SH-SY5Y (cell line): ENCODE measurements around the gene GBA3.

Source experiments
- GATA2 ChIP-seq: IDR thresholded peaks from 2 replicates; pipeline ENCODE4 v1.6.1; 2011; ENCODE audit warnings: mild to moderate bottlenecking, low read depth, low read length
- GATA3 ChIP-seq: IDR thresholded peaks from 2 replicates; pipeline ENCODE4 v1.6.1; 2011; ENCODE audit warnings: low read depth, mild to moderate bottlenecking, low read length, moderate library complexity

GBA3 gene

DNA sequence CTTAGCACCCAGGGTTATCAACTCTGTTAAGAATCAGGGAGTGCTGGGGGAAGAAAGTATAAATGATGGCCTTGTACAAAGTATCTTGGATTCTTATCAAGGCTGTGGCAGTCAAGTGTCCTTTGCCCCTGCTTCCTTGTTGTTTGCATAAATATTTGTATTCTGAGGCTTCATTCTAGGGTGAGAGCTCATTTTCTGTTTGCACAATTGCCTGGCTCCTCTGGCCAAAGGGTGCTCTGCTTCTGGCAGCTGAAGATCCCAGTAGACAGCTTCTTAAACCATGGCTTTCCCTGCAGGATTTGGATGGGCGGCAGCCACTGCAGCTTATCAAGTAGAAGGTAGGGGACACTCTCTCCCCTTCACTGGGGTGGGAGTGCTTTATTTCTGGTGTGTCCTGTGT is at the start of gene GBA3:
TSS of gene GBA3 (plus strand) at position 202 of the 400 bp plus-strand sequence.
- TF ChIP-seq GATA2 (no peak), GATA3 (no peak)

DNA sequence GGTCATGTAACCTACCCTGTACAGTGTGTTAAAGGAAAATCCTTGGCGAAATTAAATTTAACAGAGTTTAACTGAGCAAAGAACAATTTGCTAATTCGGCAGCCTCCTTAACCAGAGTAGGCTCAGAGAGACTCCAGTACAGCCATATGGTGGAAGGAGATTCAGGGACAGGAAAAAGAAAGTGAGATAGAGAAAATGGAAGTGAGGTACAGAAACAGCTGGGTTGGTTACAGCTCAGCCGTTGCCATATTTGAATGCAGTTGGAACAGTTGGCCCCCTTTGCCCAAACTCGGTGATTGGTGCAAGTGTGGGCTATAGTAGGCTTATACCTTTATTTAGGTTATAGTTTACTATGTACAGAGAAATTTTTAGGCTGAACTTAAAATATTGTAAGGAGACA is 48.8 kb upstream of the GBA3 start:
- no peak for TF ChIP-seq GATA2
- no peak for TF ChIP-seq GATA3

DNA sequence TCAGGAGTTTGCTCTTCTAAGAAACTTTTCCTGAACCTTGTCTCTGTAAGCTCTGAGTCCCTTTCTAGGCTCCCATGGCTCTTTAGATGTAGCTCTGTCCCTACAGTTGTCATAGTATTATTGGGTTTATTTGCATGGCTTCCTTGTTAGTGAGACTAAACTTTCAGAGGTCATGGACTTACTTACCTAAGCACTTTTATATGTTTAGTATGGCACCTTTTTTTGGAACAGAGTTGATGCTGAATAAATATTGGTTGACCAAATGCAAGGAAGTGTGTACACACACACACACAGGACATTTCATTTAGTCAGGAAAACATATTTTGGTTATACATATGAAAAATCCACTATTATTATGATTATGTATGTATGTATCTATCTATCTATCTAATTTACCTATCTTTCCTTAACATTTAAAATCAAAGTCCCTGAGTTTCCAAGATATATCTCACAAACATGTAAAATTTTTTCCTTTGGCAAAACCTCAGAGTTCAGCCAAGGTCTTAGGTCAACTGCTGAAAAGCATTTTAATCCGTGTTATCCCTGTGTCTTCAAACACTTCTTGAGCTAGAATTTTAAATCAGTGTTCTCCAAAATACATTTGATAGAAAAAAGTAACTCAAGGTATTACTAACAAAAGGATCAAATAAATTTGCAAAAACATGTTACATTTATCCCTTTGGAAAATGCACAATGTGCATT is 47.1 kb upstream of the GBA3 start:
- TF ChIP-seq GATA3 (no peak), GATA2 (no peak)

DNA sequence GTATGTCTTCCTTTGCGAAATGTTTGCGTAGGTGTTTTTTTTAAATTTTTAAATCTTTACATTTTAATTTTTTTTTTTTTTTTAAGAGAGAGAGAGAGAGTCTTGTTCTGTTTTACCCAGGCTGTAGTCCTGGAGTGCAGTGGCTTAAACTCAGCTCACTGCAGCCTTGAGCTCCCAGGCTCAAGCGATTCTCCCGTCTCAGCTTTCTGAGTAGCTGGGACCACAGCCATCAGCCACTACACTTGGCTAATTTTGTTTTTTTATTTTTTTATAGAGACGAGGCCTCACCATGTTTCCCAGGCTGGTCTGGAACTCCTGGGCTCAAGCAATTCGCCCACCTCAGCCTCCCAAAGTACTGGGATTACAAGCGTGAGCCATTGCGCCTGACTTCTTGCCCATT is 43.7 kb upstream of the GBA3 start:
- TF ChIP-seq GATA2: no peak
- no peak for TF ChIP-seq GATA3

DNA sequence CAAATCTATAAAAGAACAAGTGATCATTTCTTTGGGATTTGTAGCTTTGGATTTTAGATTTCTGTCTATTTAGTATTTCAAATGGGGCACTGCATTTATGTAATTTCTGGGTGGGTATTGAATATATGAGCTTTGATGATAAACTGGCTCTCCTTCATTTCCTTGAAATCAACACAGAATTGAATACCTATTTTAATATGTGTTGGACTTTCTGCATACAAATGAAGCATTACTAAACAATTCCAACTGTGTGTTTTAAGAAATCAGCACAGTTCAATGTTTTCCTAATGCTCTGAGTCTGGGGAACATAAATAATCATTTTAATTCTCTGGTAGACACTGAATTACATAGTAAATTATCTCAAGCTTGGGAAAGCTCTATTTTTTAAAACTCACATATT is 42.0 kb upstream of the GBA3 start:
- no peak for TF ChIP-seq GATA3
- no peak for TF ChIP-seq GATA2

DNA sequence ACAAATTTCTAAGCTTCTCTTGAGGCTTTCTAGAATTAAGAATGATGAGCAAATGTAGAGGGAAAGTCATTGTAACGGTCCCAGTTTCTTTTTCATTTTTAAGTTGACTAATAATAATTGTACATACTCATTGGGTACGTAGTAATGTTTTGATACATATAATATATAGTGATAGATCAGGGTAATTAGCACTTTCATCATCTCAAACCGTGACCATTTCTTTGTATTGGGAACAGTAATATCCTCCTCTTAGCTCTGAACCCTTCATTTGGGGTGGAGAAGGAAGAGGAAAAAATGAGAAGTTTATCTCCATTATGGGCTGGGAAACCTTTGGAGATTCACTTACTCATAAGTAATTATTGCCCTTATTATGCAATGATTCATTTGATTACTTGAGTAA is 39.0 kb upstream of the GBA3 start:
- TF ChIP-seq GATA2 (no peak), GATA3 (no peak)

DNA sequence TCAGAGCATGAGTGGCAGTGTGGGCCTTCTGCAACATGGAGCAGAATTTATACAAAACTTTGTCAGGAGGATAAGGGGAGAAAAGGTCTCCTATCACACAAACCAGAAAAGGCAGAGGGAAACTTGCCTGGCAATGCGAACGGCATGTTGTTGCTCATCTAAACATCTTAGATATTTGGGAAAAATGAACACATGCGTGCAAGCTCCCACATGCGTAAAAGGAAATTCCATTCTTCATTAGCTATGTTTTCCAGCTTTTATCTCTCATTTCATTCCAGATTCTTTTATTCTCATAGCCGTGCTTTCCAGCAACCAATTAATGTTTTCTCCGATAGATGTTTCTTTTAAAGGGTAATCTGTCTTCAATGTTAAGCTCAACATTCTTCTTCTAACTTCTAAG is 31.3 kb upstream of the GBA3 start:
- TF ChIP-seq GATA3: no peak
- no peak for TF ChIP-seq GATA2

DNA sequence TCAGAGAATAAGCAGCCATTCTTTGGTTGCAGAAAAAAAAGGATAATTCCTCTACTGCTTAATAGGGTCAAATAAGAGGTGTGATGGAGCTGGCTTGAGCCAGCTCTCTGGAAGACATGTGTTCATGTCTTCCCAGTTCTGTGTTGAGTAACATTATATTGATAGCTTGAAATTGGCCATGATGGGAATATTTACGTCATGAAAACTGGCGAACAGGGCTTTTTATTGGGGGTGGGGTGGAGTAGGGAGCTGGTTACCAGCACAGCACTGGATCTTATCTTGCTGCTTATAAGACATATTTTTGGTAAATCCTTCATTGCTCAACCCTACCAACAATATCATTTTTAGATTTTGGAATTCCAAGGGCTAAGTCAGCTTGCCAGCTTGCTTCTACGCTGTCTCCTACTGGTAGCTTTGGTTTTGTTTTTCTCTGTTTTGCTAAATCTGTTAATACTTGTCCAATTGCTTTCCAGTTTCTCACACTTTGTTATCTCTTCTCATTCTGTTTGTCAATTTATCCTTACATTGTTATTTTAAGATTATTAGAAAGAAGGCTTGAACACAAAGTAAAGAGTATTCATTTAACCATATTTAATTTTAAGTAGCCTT is 25.3 kb upstream of the GBA3 start:
- TF ChIP-seq GATA2: no peak
- no peak for TF ChIP-seq GATA3

DNA sequence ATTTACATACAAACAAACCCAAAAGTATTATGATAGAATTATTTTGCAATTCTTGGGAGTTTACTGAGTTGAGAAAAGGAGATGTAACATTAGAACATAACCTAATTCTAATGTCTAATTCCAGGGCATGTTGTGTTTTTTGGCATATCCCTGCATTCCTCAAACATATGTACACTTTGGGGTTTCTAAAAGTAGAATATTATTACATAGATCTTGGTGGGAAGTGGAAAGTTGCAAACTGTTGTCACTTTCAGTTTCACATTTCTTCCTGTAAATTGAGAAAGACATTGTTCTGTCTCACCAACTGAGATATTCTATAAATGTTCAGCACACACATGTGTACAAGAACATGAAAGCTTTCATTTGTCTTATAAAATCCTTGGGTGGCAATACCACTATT is 24.4 kb upstream of the GBA3 start:
- TF ChIP-seq GATA3 (no peak), GATA2 (no peak)

DNA sequence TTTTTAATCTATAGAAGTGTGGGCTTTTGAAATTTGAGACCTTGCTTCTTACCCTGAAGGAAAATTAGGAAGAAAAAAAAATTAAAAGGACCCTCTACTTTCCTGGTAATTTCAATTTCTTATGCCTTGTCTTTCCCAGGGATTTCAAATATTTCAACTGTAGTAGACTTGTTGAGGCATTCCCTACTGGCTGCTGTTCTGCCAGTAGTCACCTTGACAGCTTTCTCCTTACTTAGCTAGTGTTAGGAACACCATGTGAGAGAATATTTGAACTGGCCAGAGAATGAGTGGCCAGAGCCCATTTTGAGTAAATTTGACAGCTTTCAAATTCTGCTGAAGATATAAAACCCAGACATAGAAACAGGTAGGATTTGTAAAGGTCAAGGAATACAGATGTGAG is 24.0 kb upstream of the GBA3 start:
- TF ChIP-seq GATA3 (no peak), GATA2 (no peak)

DNA sequence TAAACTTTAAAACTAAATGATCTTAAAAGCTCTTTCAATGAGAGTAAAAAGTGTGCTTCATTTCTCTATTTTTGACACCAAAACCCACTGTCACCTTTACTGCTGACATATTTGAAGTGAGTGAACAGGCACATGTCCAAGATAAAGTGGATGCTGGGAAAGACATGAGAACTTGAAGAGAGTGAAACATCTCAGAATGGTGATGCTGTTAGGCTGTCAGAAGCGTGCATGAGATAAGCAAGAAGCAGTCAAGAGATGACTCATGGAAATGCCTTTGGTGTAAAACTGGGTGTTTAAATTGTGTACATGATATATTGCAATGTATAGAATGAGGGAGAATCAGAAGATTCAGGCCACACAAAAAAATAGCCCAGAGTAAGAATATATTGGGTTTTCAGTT is 21.8 kb upstream of the GBA3 start:
- TF ChIP-seq GATA2 (no peak), GATA3 (no peak)

DNA sequence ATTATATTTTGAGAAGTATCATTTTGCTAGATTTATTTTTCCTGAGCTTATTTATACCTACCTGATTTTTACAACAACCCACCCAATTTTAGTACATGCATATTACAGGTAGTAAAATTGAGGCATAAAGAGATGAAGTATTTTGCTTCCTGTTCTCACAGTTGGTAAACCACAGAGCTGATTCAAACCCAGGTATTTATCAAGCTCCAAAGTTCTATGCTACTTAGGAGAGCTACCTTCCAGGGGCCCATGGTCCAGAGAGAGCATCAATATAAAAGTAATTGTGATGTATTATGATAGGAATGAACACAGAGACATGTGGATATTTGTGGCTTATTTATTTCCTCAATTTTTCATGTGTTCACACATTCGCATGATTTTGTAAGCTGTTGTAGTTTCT is 20.2 kb upstream of the GBA3 start:
- no peak for TF ChIP-seq GATA2
- no peak for TF ChIP-seq GATA3

DNA sequence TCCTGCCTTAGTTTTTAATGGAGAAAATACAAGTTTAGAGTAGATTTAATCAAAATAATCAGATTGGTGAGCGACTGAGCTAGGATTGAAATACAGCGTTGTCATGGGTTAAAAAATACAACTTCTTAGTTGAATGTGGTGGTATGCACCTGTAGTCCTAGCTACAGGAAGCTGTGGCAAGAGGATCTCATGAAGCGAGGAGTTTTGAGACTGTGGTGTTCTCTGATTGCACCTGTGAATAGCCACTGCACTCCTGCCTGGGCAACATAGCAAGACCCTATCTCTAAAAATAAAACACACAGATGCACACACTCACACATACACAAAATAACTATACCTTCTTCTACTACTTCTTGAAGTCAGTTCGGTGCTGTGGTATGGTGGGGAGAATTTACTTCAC is 19.8 kb upstream of the GBA3 start:
- TF ChIP-seq GATA3: no peak
- no peak for TF ChIP-seq GATA2

DNA sequence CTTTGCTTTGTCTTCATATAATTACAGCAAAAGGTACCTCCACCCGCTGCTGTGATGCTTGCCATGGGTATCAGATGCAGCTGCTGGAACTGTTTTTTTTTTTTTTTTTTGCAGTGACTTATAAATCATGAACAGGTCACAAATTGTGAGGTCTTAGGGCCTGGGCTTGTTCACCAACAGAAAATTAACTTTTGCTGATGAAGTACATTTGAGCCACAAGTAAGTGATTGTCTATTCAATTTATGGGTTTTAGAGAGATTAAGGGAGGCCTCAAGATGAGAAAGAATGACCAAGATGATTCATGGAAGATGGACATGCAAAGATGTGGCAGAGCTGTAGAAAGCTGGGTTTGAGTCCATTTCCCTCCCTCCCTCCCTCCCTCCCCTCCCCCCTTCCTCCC is 18.0 kb upstream of the GBA3 start:
- TF ChIP-seq GATA2 (no peak), GATA3 (no peak)

DNA sequence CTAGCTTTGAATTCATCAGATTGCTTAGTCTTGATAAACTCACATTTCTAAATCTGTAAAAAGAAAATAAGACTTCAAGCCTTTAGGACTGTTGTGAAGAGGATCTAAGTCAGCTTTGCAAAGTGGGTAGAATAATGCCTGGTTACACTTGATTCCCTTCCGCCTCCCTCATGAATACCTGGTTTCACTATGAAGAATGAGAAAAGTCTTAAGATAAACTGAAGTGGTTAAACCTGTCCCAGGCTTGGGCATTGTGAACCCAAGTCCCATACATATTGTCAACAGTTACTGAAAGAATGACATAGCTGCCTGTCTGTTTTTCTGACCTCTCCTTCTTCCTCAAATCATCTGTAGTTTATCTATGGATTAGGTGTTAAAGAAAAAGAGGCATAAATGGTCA is 16.7 kb upstream of the GBA3 start:
- no peak for TF ChIP-seq GATA3
- TF ChIP-seq GATA2: no peak

DNA sequence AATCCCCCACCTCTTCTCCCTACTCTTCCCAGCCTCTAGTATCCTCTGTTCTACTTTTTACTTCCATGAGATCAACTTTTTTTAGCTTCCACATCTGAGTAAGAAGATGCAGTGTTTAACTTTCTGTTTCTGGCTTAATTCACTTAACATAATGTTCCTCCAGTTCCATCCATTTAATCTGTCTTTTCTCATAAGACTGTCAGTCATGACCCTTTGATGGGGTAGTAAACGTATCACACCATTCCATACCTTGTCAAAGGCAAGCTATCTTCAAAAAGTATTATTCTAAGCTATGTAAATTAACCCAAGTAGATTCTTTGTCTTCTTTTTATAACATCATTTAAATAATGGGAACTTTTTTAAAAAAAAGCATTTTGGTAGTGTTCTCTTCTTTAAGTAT is 15.0 kb upstream of the GBA3 start:
- TF ChIP-seq GATA2: no peak

DNA sequence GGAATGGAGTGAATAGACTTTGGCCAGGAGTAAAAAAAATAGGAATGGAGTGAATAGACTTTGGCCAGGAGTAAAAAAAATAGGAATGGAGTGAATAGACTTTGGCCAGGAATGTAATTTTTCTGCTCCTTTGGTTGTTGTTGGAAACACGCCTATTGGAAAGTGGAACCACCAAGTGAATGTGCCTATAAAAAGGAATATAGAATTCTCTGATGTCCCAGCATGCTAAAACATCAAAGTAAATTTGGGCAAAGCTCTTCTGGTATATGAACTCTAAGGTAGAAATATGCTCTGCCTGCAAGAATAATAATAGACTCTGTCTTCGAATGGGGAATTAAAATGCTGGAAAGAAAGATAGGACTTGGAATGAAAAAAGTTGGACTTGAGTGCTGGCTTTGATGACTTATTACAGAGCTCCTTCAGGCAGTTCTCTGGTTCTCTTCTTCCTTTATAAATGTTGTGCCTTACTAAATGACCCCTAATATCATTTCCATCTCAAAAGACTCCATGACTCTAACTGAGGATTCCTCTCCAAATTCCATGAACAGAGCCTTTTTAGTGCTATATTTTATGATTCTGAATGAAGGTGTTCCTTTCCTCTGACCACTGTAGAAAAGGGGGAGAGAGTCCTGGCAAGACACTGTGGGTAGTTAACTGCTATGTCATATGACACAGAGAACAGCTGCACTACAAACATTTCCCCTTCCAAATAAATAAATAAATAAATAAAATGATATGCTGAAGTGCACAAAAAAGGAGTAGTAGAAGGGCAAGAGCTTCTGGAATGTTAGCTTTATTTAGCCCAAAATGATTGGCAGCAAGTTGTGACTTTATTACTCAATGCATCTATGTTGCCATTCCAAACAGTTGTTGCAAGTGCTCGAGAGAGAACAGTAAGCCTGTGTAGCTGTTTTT is 13.5 kb upstream of the GBA3 start:
- TF ChIP-seq GATA3 (no peak), GATA2 (no peak)
